ENCODE measurements around the gene TMOD3. TPM values are rescaled to one million over a fixed set of nuclear protein-coding genes. Genes with fewer than 3 reads are reported as not detected.

The TMOD3 gene
- total RNA-seq, 2 experiments from 2014 or later = 68.0 to 70.3 TPM

GRCh38 chr15:51840692-51841091 lies 11.2 kb downstream of the TMOD3 start:
- Mint-ChIP-seq H3K4me1 (peaks cover 52% of the 10 kb centered on the region), H3K9me3 (no peaks in the 10 kb centered on the region), H3K4me3 (no peak overlapping the region), H3K27ac (no peak overlapping the region), H3K27me3 (no peaks in the 10 kb centered on the region), H3K36me3 (peaks cover 4% of the 10 kb centered on the region)
- ATAC-seq (ENCODE audit: low read depth) (no peak), DNase-seq (no peak)
- POLR2A ChIA-PET = interaction anchor here (1.8 kb wide), 1 partner anchor 10 kb away, joined by 4 read pairs; no protein-coding TSS in a partner anchor

- peaks cover 55% of the 10 kb centered on the region for H3K4me1 Mint-ChIP-seq
- POLR2A ChIA-PET = interaction anchor here (1.8 kb wide), 1 partner anchor 11 kb away, joined by 4 read pairs; no protein-coding TSS in a partner anchor
- H3K27ac Mint-ChIP-seq = no peak overlapping the region
- H3K27me3 Mint-ChIP-seq = no peaks in the 10 kb centered on the region
- ATAC-seq (ENCODE audit: low read depth) (no peak), DNase-seq (no peak)
- peaks cover 3% of the 10 kb centered on the region for H3K36me3 Mint-ChIP-seq
- peak overlapping the region; percentile 15 for H3K4me3 Mint-ChIP-seq
- H3K9me3 Mint-ChIP-seq = no peaks in the 10 kb centered on the region
Observed at GRCh38 chr15:51841406-51842040, 12.1 kb downstream of the TMOD3 start.

GRCh38 chr15:51842265-51842664 lies 12.8 kb downstream of the TMOD3 start:
- Mint-ChIP-seq H3K4me3 (peak overlapping the region; percentile 15), H3K9me3 (no peaks in the 10 kb centered on the region), H3K27me3 (no peaks in the 10 kb centered on the region)

GRCh38 chr15:51842852-51843737 lies 13.6 kb downstream of the TMOD3 start:
- no peaks in the 10 kb centered on the region for H3K9me3 Mint-ChIP-seq
- H3K36me3 Mint-ChIP-seq = peaks cover 3% of the 10 kb centered on the region
- H3K4me1 Mint-ChIP-seq = peaks cover 50% of the 10 kb centered on the region
- no peak overlapping the region for H3K27ac Mint-ChIP-seq
- no peak overlapping the region for H3K4me3 Mint-ChIP-seq
- H3K27me3 Mint-ChIP-seq = no peaks in the 10 kb centered on the region
- POLR2A ChIA-PET = interaction anchor here (0.7 to 1.8 kb wide), 3 partner anchors 9 to 22 kb away, joined by 3 to 6 read pairs (median 4); no protein-coding TSS in a partner anchor
- DNase-seq = no peak
- ATAC-seq (ENCODE audit: low read depth) = no peak

More at GRCh38 chr15:51842265-51842664, 12.8 kb downstream of the TMOD3 start:
- Mint-ChIP-seq H3K36me3 (peaks cover 3% of the 10 kb centered on the region), H3K4me1 (peaks cover 57% of the 10 kb centered on the region), H3K27ac (no peak overlapping the region)
- POLR2A ChIA-PET = interaction anchor here (0.7 to 1.8 kb wide), 2 partner anchors 12 to 23 kb away, joined by 3 to 4 read pairs; no protein-coding TSS in a partner anchor
- DNase-seq (no peak), ATAC-seq (ENCODE audit: low read depth) (no peak)

GRCh38 chr15:51844747-51845426 lies 15.4 kb downstream of the TMOD3 start:
- H3K27me3 Mint-ChIP-seq = no peaks in the 10 kb centered on the region
- no peak overlapping the region for H3K4me3 Mint-ChIP-seq
- POLR2A ChIA-PET = interaction anchor here (1.1 kb wide), 1 partner anchor 15 kb away, joined by 4 read pairs; no protein-coding TSS in a partner anchor
- peaks cover 46% of the 10 kb centered on the region for H3K4me1 Mint-ChIP-seq
- DNase-seq (no peak), ATAC-seq (ENCODE audit: low read depth) (no peak)
- H3K36me3 Mint-ChIP-seq = peaks cover 12% of the 10 kb centered on the region
- H3K27ac Mint-ChIP-seq = no peak overlapping the region
- no peaks in the 10 kb centered on the region for H3K9me3 Mint-ChIP-seq

GRCh38 chr15:51846066-51846462 lies 16.6 kb downstream of the TMOD3 start:
- Mint-ChIP-seq H3K9me3 (no peaks in the 10 kb centered on the region), H3K4me3 (peak overlapping the region; percentile 23), H3K36me3 (peaks cover 19% of the 10 kb centered on the region), H3K27me3 (no peaks in the 10 kb centered on the region), H3K27ac (no peak overlapping the region), H3K4me1 (peaks cover 40% of the 10 kb centered on the region)
- ATAC-seq (ENCODE audit: low read depth) (no peak), DNase-seq (no peak)
- POLR2A ChIA-PET = no interaction called here

- peaks cover 35% of the 10 kb centered on the region for H3K4me1 Mint-ChIP-seq
- no peaks in the 10 kb centered on the region for H3K9me3 Mint-ChIP-seq
- DNase-seq (no peak), ATAC-seq (ENCODE audit: low read depth) (peak; percentile 67)
- POLR2A ChIA-PET = interaction anchor here (1.5 kb wide), 1 partner anchor 9 kb away, joined by 3 read pairs; no protein-coding TSS in a partner anchor
- no peaks in the 10 kb centered on the region for H3K27me3 Mint-ChIP-seq
- H3K36me3 Mint-ChIP-seq = peaks cover 20% of the 10 kb centered on the region
- H3K27ac Mint-ChIP-seq = peak overlapping the region; percentile 28
- peak overlapping the region; percentile 23 for H3K4me3 Mint-ChIP-seq
Observed at GRCh38 chr15:51846463-51847230, 17.2 kb downstream of the TMOD3 start.

- POLR2A ChIA-PET = no interaction called here
- ATAC-seq (ENCODE audit: low read depth) = no peak
- Mint-ChIP-seq H3K4me3 (no peak overlapping the region), H3K4me1 (peaks cover 28% of the 10 kb centered on the region), H3K36me3 (peaks cover 20% of the 10 kb centered on the region), H3K27me3 (no peaks in the 10 kb centered on the region), H3K27ac (no peak overlapping the region), H3K9me3 (no peaks in the 10 kb centered on the region)
- DNase-seq = no peak
Observed at GRCh38 chr15:51848811-51849210, 19.4 kb downstream of the TMOD3 start.

GRCh38 chr15:51849860-51850259 lies 20.4 kb downstream of the TMOD3 start:
- Mint-ChIP-seq H3K4me3 (no peak overlapping the region), H3K36me3 (peaks cover 20% of the 10 kb centered on the region), H3K4me1 (peaks cover 27% of the 10 kb centered on the region), H3K27ac (no peak overlapping the region), H3K9me3 (no peaks in the 10 kb centered on the region), H3K27me3 (no peaks in the 10 kb centered on the region)
- POLR2A ChIA-PET = no interaction called here
- DNase-seq (no peak), ATAC-seq (ENCODE audit: low read depth) (no peak)

GRCh38 chr15:51853998-51854397 lies 24.5 kb downstream of the TMOD3 start:
- POLR2A ChIA-PET = no interaction called here
- Mint-ChIP-seq H3K4me3 (no peak overlapping the region), H3K4me1 (peaks cover 19% of the 10 kb centered on the region), H3K27ac (no peak overlapping the region), H3K27me3 (no peaks in the 10 kb centered on the region), H3K9me3 (no peaks in the 10 kb centered on the region), H3K36me3 (peaks cover 22% of the 10 kb centered on the region)
- ATAC-seq (ENCODE audit: low read depth) (no peak), DNase-seq (no peak)

- POLR2A ChIA-PET = no interaction called here
- H3K36me3 Mint-ChIP-seq = peaks cover 26% of the 10 kb centered on the region
- H3K4me1 Mint-ChIP-seq = peaks cover 20% of the 10 kb centered on the region
- H3K4me3 Mint-ChIP-seq = no peak overlapping the region
- ATAC-seq (ENCODE audit: low read depth) = no peak
- no peak for DNase-seq
- H3K27me3 Mint-ChIP-seq = no peaks in the 10 kb centered on the region
- no peaks in the 10 kb centered on the region for H3K9me3 Mint-ChIP-seq
- no peak overlapping the region for H3K27ac Mint-ChIP-seq
Observed at GRCh38 chr15:51855612-51856011, 26.2 kb downstream of the TMOD3 start.

GRCh38 chr15:51856714-51857380 lies 27.4 kb downstream of the TMOD3 start:
- Mint-ChIP-seq H3K4me3 (no peak overlapping the region), H3K36me3 (peaks cover 25% of the 10 kb centered on the region), H3K9me3 (no peaks in the 10 kb centered on the region), H3K27me3 (no peaks in the 10 kb centered on the region), H3K27ac (no peak overlapping the region), H3K4me1 (peaks cover 28% of the 10 kb centered on the region)
- DNase-seq (no peak), ATAC-seq (ENCODE audit: low read depth) (no peak)
- POLR2A ChIA-PET = no interaction called here
